ENCODE results near the gene OR7A10. TPM values are rescaled to one million over a fixed set of nuclear protein-coding genes. Genes with fewer than 3 reads are reported as not detected.

OR7A10 gene
- total RNA-seq, 1 donor from 2014 or later = not detected

DNA sequence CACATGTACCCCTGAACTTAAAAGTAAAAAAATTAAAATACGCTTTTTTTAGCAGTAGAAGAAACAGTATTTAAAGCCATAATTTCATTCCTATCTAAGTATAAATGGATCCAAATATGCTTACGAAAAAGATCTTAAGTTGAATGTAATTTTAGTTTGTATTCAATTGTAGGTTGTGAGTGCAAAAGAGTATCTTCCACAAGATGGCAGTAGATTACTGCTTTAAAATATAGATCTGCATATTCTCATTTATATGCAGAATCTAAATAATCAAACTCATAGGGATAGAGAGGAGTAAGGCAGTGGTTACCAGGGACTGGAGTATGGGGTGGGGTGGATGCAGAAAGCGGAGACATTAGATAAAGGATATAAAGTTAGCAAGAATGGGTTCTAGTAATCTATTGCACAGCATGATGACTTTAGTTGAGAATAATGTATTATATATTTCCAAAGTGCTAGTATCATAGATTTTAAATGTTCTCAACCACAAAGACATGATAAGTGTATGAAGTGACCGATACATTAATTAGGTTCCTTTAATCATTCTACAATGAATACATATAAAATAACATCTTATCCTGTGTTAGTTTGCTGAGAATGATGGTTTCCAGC lies 23.0 kb upstream of the OR7A10 start:
- no peaks in the 10 kb centered on the region for H3K36me3 ChIP-seq
- intact Hi-C loops (cut with DNase I) = no loop called here
- no peak for DNase-seq (ENCODE audit: extremely low spot score in 2 of 2)
- no peak overlapping the region for H3K4me3 ChIP-seq
- no peak overlapping the region for H3K27ac ChIP-seq
- H3K9me3 ChIP-seq = no peaks in the 10 kb centered on the region
- TF ChIP-seq POLR2AphosphoS5 (IDR thresholded peaks at IDR 0.05; ENCODE audit: insufficient read depth in 1 of 2, low read depth in 1 of 2) (no peak), POLR2A (IDR thresholded peaks at IDR 0.05) (no peak)
- TF ChIP-seq, protein P1, sequence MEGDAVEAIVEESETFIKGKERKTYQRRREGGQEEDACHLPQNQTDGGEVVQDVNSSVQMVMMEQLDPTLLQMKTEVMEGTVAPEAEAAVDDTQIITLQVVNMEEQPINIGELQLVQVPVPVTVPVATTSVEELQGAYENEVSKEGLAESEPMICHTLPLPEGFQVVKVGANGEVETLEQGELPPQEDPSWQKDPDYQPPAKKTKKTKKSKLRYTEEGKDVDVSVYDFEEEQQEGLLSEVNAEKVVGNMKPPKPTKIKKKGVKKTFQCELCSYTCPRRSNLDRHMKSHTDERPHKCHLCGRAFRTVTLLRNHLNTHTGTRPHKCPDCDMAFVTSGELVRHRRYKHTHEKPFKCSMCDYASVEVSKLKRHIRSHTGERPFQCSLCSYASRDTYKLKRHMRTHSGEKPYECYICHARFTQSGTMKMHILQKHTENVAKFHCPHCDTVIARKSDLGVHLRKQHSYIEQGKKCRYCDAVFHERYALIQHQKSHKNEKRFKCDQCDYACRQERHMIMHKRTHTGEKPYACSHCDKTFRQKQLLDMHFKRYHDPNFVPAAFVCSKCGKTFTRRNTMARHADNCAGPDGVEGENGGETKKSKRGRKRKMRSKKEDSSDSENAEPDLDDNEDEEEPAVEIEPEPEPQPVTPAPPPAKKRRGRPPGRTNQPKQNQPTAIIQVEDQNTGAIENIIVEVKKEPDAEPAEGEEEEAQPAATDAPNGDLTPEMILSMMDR (IDR thresholded peaks at IDR 0.05) = peak in 1 of 3 experiments; percentile 11
- no peaks in the 10 kb centered on the region for H3K27me3 ChIP-seq
- H3K4me1 ChIP-seq = no peaks in the 10 kb centered on the region

DNA sequence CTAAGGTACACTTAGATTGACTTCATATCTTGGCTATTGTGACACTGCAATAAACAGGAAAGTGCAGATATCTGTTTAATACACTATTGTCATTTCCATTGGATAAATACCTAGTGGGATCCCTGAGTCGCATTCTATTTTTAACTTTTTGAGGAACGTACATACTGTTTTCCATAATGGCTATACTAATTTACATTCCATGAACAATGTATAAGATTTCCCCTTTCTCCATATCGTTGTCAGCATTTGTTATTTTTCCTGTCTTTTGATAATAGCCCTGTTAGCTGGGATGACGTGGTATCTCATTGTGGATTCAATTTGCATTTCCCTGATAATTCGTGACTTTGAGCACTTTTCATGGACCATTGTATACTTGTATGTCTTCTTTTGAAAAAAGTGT lies 19.8 kb upstream of the OR7A10 start:
- no peak overlapping the region for H3K27ac ChIP-seq
- no peak for TF ChIP-seq POLR2AphosphoS5 (IDR thresholded peaks at IDR 0.05; ENCODE audit: insufficient read depth in 1 of 2, low read depth in 1 of 2)
- no peak for TF ChIP-seq POLR2A (IDR thresholded peaks at IDR 0.05)
- TF ChIP-seq, protein P1 (IDR thresholded peaks at IDR 0.05) = no peak
- DNase-seq (ENCODE audit: extremely low spot score in 2 of 2) = no peak
- H3K36me3 ChIP-seq = no peaks in the 10 kb centered on the region
- intact Hi-C loops (cut with DNase I) = no loop called here
- no peaks in the 10 kb centered on the region for H3K9me3 ChIP-seq
- no peaks in the 10 kb centered on the region for H3K4me1 ChIP-seq
- no peaks in the 10 kb centered on the region for H3K27me3 ChIP-seq
- H3K4me3 ChIP-seq = no peak overlapping the region

DNA sequence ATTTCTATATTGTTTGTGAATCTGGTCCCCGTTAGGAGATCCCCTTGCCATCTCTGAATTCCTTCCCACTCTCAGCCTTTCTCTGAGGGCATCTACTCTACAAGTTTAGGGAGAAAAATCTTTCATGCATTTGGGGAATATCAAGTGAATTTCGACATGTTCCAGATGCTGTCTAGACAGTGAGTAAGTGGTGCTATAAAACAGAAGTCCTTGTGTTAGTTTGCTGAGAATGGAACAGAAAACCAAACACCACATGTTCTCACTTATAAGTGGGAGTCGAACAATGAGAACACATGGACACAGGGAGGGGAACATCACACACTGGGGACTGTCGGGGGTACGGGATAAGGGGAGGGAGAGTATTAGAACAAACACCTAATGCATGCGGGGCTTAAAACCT lies 5.1 kb downstream of the OR7A10 start:
- no peak for DNase-seq (ENCODE audit: extremely low spot score in 2 of 2)
- no peaks in the 10 kb centered on the region for H3K9me3 ChIP-seq
- H3K36me3 ChIP-seq = no peaks in the 10 kb centered on the region
- no peak overlapping the region for H3K27ac ChIP-seq
- H3K4me1 ChIP-seq = no peaks in the 10 kb centered on the region
- no peak overlapping the region for H3K4me3 ChIP-seq
- no peaks in the 10 kb centered on the region for H3K27me3 ChIP-seq
- intact Hi-C loops (cut with DNase I) = no loop called here
- no peak for TF ChIP-seq POLR2A (IDR thresholded peaks at IDR 0.05)
- TF ChIP-seq, protein P1 (IDR thresholded peaks at IDR 0.05) = no peak
- TF ChIP-seq POLR2AphosphoS5 (IDR thresholded peaks at IDR 0.05; ENCODE audit: insufficient read depth in 1 of 2, low read depth in 1 of 2) = no peak

DNA sequence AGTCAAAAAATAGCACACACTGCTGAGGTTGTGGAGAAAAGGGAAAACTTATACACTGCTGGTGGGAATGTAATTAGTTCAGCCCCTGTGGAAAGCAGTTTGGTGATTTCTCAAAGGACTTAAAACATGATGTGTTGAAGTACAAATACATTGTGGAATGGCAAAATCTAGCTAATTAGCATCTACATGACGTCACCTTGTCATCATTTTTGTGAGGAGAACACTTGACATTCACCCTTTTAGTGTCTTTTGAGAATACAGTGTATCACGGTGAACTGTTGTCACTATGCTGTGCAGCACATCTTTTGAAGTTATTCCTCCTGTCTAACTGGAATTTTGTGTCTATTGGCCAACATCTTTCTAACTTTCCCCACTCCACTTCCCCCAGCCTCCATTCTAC lies 5.6 kb downstream of the OR7A10 start:
- Histone ChIP-seq H3K27ac (no peak overlapping the region), H3K4me3 (no peak overlapping the region), H3K36me3 (no peaks in the 10 kb centered on the region), H3K9me3 (no peaks in the 10 kb centered on the region), H3K4me1 (no peaks in the 10 kb centered on the region), H3K27me3 (no peaks in the 10 kb centered on the region)
- intact Hi-C loops (cut with DNase I) = no loop called here
- DNase-seq (ENCODE audit: extremely low spot score in 2 of 2) = no peak
- TF ChIP-seq, protein P1 (IDR thresholded peaks at IDR 0.05) = no peak
- TF ChIP-seq POLR2AphosphoS5 (IDR thresholded peaks at IDR 0.05; ENCODE audit: insufficient read depth in 1 of 2, low read depth in 1 of 2) (no peak), POLR2A (IDR thresholded peaks at IDR 0.05) (no peak)

DNA sequence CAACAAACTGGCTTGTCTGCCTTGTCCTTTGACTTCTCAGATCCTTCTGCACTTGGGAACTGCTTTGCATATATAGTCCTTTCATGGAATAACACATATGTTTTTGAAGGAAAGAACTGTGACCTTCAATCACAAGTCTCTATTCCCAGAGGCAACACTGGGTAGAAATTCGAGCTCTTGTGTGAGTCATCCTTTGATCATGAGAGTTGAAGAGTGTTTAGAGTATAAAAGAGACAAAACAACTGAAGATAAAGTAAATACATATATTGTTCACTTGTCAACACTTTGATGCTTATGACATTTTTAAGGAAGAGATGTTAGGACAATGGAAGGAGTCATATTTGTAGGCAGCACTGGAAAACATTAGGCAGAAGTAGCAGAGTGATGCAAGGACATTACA lies 8.5 kb downstream of the OR7A10 start:
- Histone ChIP-seq H3K4me3 (no peak overlapping the region), H3K9me3 (no peaks in the 10 kb centered on the region), H3K27ac (no peak overlapping the region), H3K27me3 (no peaks in the 10 kb centered on the region), H3K4me1 (no peaks in the 10 kb centered on the region), H3K36me3 (no peaks in the 10 kb centered on the region)
- intact Hi-C loops (cut with DNase I) = no loop called here
- DNase-seq (ENCODE audit: extremely low spot score in 2 of 2) = no peak
- TF ChIP-seq POLR2AphosphoS5 (IDR thresholded peaks at IDR 0.05; ENCODE audit: insufficient read depth in 1 of 2, low read depth in 1 of 2) = peak in 1 of 2 donors; percentile 71
- TF ChIP-seq POLR2A (IDR thresholded peaks at IDR 0.05) = no peak
- TF ChIP-seq, protein P1 (IDR thresholded peaks at IDR 0.05) = no peak
